ENCODE measurements around the gene VEZT.

GRCh38 chr12:95184121-95184520 lies 33.5 kb upstream of the VEZT start:
- TF ChIP-seq CTCF (IDR thresholded peaks at IDR 0.05) (no peak), POLR2A (IDR thresholded peaks at IDR 0.05) (no peak)

All from tibial nerve (tissue), 3 donors.